NCI-H82 treated with DMSO at 0.1 percent for 48 hours (cell line): ENCODE measurements around the gene AFAP1L2.

Experiments
- DNase-seq: peaks from one replicate; lab custom pipeline; 2025; ENCODE audit not compliant: unreplicated experiment; lab: John Stamatoyannopoulos, UW

Gene AFAP1L2

GRCh38 chr10:114246679-114247305 lies 157.5 kb downstream of the AFAP1L2 start:
- DNase-seq = no peak

GRCh38 chr10:114245121-114245791 lies 159.0 kb downstream of the AFAP1L2 start:
- no peak for DNase-seq
